ENCODE data around the gene SAE1. TPM values are rescaled to one million over a fixed set of nuclear protein-coding genes. Genes with fewer than 3 reads are reported as not detected.

SAE1 gene
- total RNA-seq, 3 donors from 2014 or later: 44.6 to 61.4 (median 55.7) TPM

- Histone ChIP-seq H3K36me3 (no peaks in the 10 kb centered on the region), H3K4me3 (no peak overlapping the region), H3K27ac (peak overlapping the region in 1 of 2 donors; percentile 48), H3K27me3 (no peaks in the 10 kb centered on the region), H3K9me3 (no peaks in the 10 kb centered on the region), H3K4me1 (peaks cover 11 to 21% of the 10 kb centered on the region in 2 donors)
- TF ChIP-seq CTCF (IDR thresholded peaks at IDR 0.05): no peak
- no peak for TF ChIP-seq POLR2A (IDR thresholded peaks at IDR 0.05)
- TF ChIP-seq POLR2AphosphoS5 (IDR thresholded peaks at IDR 0.05): no peak
- intact Hi-C loops (cut with DNase I; ENCODE audit: low total_unique reads): no loop called here
- no peak for DNase-seq (ENCODE audit: low spot score in 2 of 2)
These were observed 24.5 kb downstream of the SAE1 start for GRCh38 chr19:47155148-47155547.

GRCh38 chr19:47156861-47157430 is 26.3 kb downstream of the SAE1 start:
- H3K9me3 ChIP-seq: no peaks in the 10 kb centered on the region
- TF ChIP-seq CTCF (IDR thresholded peaks at IDR 0.05) (no peak), POLR2AphosphoS5 (IDR thresholded peaks at IDR 0.05) (no peak), POLR2A (IDR thresholded peaks at IDR 0.05) (no peak)
- no peaks in the 10 kb centered on the region for H3K27me3 ChIP-seq
- no peaks in the 10 kb centered on the region for H3K36me3 ChIP-seq
- DNase-seq (ENCODE audit: low spot score in 2 of 2): no peak
- peak overlapping the region; percentile 89 to 93 for H3K27ac ChIP-seq
- intact Hi-C loops (cut with DNase I; ENCODE audit: low total_unique reads): no loop called here
- peaks cover 11 to 21% of the 10 kb centered on the region in 2 donors for H3K4me1 ChIP-seq
- no peak overlapping the region for H3K4me3 ChIP-seq

- H3K36me3 ChIP-seq: no peaks in the 10 kb centered on the region
- H3K27ac ChIP-seq: peak overlapping the region; percentile 89 to 93
- peaks cover 11 to 21% of the 10 kb centered on the region in 2 donors for H3K4me1 ChIP-seq
- H3K27me3 ChIP-seq: no peaks in the 10 kb centered on the region
- H3K9me3 ChIP-seq: no peaks in the 10 kb centered on the region
- peak in 1 of 2 donors; percentile 58 for DNase-seq (ENCODE audit: low spot score in 2 of 2)
- intact Hi-C loops (cut with DNase I; ENCODE audit: low total_unique reads): no loop called here
- TF ChIP-seq CTCF (IDR thresholded peaks at IDR 0.05): peak in 2 of 3 donors; percentile 14 to 28
- TF ChIP-seq POLR2AphosphoS5 (IDR thresholded peaks at IDR 0.05): peak in 2 of 3 donors; percentile 11 to 38
- no peak for TF ChIP-seq POLR2A (IDR thresholded peaks at IDR 0.05)
- peak overlapping the region in 2 of 3 donors; percentile 7 to 47 for H3K4me3 ChIP-seq
These were observed 27.0 kb downstream of the SAE1 start for GRCh38 chr19:47157431-47158321.

- peak overlapping the region; percentile 89 to 93 for H3K27ac ChIP-seq
- H3K27me3 ChIP-seq: no peaks in the 10 kb centered on the region
- intact Hi-C loops (cut with DNase I; ENCODE audit: low total_unique reads): no loop called here
- H3K36me3 ChIP-seq: no peaks in the 10 kb centered on the region
- H3K9me3 ChIP-seq: no peaks in the 10 kb centered on the region
- peaks cover 11 to 21% of the 10 kb centered on the region in 2 donors for H3K4me1 ChIP-seq
- TF ChIP-seq POLR2A (IDR thresholded peaks at IDR 0.05): no peak
- no peak for TF ChIP-seq POLR2AphosphoS5 (IDR thresholded peaks at IDR 0.05)
- no peak for TF ChIP-seq CTCF (IDR thresholded peaks at IDR 0.05)
- H3K4me3 ChIP-seq: peak overlapping the region in 2 of 3 donors; percentile 7 to 47
- DNase-seq (ENCODE audit: low spot score in 2 of 2): peak in 1 of 2 donors; percentile 19
These were observed 27.7 kb downstream of the SAE1 start for GRCh38 chr19:47158367-47158791.

All from breast epithelium (tissue), 4 donors.